ENCODE measurements around the gene SNAPC3. TPM values are rescaled to one million over a fixed set of nuclear protein-coding genes. Genes with fewer than 3 reads are reported as not detected.
"Not testable (repeated sequence)": the region's sequence is repeated elsewhere in the genome, so short reads cannot be mapped to it uniquely, and the experiment has no call there.

SNAPC3 gene
- total RNA-seq = 10 to 100 TPM; 15.1 to 20.2 (median 16.9) TPM

- TF ChIP-seq CTCF (IDR thresholded peaks at IDR 0.05) = no peak
- TF ChIP-seq POLR2A (IDR thresholded peaks at IDR 0.05) = no peak
- WGBS, 2 donors = 1% methylated on average over 39 to 46 of the region's 70 CpGs
- DNase-seq (ENCODE audit: low spot score in 2 of 2) = peak; percentile 91 to 98
- intact Hi-C loops (cut with DNase I; ENCODE audit: low total_unique reads) = loop anchor here (10.0 kb wide), 1 partner anchor 118 kb away; the partner anchor contains the start of gene TTC39B
- H3K4me3 ChIP-seq (ENCODE audit: low read depth, poor library complexity, severe bottlenecking) = peak within 1 kb of the TSS; percentile 98
Observed at GRCh38 chr9:15422372-15423230, at the start of gene SNAPC3. SNAPC3 (plus strand) TSS chr9:15422876; CDS start chr9:15422880, 4 bp downstream.

GRCh38 chr9:15373881-15374280 is 48.8 kb upstream of the SNAPC3 start:
- no peak for DNase-seq (ENCODE audit: low spot score in 2 of 2)
- intact Hi-C loops (cut with DNase I; ENCODE audit: low total_unique reads) = no loop called here
- H3K4me3 ChIP-seq (ENCODE audit: low read depth, poor library complexity, severe bottlenecking) = no peak overlapping the region
- WGBS, 2 donors = 57 to 75% methylated on average over 2 of the region's 2 CpGs
- TF ChIP-seq POLR2A (IDR thresholded peaks at IDR 0.05) = no peak

- 84 to 97% methylated on average over 4 of the region's 4 CpGs for WGBS, 2 donors
- no peak overlapping the region for H3K4me3 ChIP-seq (ENCODE audit: low read depth, poor library complexity, severe bottlenecking)
- intact Hi-C loops (cut with DNase I; ENCODE audit: low total_unique reads) = no loop called here
- DNase-seq (ENCODE audit: low spot score in 2 of 2) = no peak
- TF ChIP-seq CTCF (IDR thresholded peaks at IDR 0.05) (no peak), POLR2A (IDR thresholded peaks at IDR 0.05) (no peak)
Observed at GRCh38 chr9:15374310-15374709, 48.4 kb upstream of the SNAPC3 start.

GRCh38 chr9:15374825-15375224 is 47.9 kb upstream of the SNAPC3 start:
- H3K4me3 ChIP-seq (ENCODE audit: low read depth, poor library complexity, severe bottlenecking) = no peak overlapping the region
- intact Hi-C loops (cut with DNase I; ENCODE audit: low total_unique reads) = no loop called here
- no peak for DNase-seq (ENCODE audit: low spot score in 2 of 2)
- WGBS, 2 donors = 88 to 89% methylated on average over 3 of the region's 3 CpGs
- TF ChIP-seq POLR2A (IDR thresholded peaks at IDR 0.05) (no peak), CTCF (IDR thresholded peaks at IDR 0.05) (no peak)

GRCh38 chr9:15377625-15378540 is 44.8 kb upstream of the SNAPC3 start:
- DNase-seq (ENCODE audit: low spot score in 2 of 2) = no peak
- 60 to 68% methylated on average over 4 of the region's 4 CpGs for WGBS, 2 donors
- no peak for TF ChIP-seq POLR2A (IDR thresholded peaks at IDR 0.05)
- TF ChIP-seq CTCF (IDR thresholded peaks at IDR 0.05) = no peak
- intact Hi-C loops (cut with DNase I; ENCODE audit: low total_unique reads) = no loop called here
- H3K4me3 ChIP-seq (ENCODE audit: low read depth, poor library complexity, severe bottlenecking) = no peak overlapping the region

- DNase-seq (ENCODE audit: low spot score in 2 of 2); H3K4me3 ChIP-seq (ENCODE audit: low read depth, poor library complexity, severe bottlenecking); intact Hi-C loops (cut with DNase I; ENCODE audit: low total_unique reads): not testable (repeated sequence)
- WGBS, 2 donors = 80 to 89% methylated on average over 4 of the region's 4 CpGs
Observed at GRCh38 chr9:15379317-15379716, 43.4 kb upstream of the SNAPC3 start.

- DNase-seq (ENCODE audit: low spot score in 2 of 2); H3K4me3 ChIP-seq (ENCODE audit: low read depth, poor library complexity, severe bottlenecking): not testable (repeated sequence)
- 83 to 86% methylated on average over 5 of the region's 5 CpGs for WGBS, 2 donors
- intact Hi-C loops (cut with DNase I; ENCODE audit: low total_unique reads) = loop anchor here (5.0 kb wide), 1 partner anchor 2002 kb away; no protein-coding TSS in a partner anchor
Observed at GRCh38 chr9:15379888-15380287, 42.8 kb upstream of the SNAPC3 start.

All from lower leg skin (tissue), 4 donors.